ENCODE measurements around the gene CIROP.
"Not testable (repeated sequence)": the region's sequence is repeated elsewhere in the genome, so short reads cannot be mapped to it uniquely, and the experiment has no call there.

Gene CIROP

DNA sequence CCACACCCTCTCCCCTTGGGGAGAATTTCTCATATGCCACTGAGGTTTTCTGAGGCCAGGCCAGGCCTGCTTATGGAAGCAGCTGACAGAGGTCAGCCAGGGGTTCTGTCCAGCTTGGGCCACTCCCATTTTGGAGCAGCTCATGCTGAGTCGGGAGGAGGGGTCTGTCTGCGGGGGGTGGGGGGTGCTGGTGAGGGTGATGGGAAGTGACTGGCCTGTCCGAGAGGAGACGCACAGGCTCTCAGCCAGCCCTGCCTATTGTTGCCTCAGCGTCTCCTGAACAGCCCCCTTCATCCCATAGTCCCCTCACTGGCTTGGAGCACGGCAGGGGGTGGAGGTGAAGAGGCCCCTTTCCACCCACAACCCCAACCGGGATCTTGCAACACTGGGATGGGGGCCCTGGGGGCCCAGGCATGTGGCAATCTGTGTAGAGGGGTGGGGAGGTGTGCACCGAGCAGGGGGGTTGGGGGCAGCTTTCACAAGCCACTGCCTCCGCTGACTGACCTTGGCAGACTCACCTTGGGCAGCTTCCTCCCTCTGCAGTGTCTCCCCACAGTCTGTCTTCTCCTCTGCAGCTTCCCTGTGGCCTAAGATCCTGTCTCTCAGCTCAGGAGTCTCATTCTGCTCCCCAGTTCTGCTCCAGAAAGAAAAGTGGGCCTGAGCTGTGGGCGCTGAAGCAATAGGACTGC lies 8.8 kb upstream of the CIROP start:
- no peak for DNase-seq

DNA sequence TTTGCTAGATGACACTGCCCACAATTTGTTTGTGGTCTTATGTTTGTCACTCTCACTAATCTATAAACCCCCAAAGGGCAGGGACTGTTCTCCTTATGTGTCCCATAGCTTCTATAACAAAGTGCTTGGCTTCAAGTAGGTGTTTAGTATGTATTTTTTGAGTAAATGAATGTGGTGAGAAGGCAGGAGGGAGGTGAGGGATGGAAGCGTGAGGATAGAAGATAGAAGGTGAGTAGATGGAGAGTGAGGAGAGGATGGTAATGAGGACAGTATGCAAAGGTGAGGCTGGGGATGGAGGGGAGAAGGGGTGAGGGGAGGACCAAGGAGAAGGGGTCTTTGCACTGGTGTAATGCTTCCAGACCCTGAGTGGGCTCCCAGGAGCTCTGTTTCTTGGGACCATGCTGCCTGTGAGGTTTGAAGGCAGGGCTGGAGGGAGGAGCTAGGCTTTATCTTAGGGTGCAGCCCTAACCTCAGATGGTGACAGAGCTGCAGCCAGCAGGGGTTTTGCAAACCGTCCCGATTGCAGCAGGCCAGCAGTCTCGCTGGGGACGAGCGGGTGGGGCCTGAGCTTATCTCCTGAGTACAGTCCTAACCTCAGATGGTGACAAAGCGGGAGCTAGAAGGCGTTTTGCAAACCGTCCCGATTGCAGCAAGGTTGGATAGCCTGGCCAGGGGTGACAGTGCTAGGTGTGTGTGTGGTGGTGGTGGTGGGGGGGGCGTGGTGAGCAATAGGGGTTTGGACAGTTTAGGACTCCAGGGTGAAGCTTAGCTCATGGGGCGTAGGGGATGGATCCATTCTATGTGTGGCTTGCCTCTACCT lies 7.8 kb upstream of the CIROP start:
- DNase-seq, result no peak

DNA sequence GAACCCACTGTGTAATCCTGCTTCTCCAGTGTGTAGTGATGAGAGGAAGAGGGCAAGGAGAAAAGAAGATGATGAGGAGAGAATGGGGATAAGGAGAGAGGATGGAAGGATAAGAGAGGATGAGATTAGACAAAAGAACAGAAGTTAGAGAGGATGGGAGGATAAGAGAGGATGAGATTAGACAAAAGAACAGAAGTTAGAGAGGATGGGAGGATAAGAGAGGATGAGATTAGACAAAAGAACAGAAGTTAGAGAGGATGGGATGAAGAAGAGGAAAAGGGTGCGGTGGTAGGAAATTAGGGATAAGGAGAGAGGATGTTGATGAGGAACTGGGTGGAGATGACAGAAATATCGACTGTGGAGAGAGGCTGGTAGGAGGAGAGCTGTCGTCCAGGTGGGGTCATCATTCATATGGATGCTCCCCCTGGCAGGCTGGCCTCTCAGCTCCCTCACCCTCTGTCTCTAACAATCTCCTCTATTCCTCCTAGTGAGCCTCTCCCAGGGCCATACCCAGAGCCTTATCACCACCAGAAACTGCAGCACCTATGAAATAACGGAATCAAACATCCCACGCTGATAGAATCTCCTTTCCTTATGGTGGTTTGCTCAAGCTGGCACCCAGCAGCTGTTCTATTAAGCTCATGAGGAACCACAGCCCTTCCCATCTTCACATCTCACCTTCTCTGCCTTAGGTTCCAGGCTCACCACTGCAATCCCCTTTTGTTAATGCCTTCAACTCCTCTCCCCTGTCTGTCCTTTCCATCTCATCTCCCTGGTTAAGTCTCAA lies 6.0 kb upstream of the CIROP start:
- DNase-seq, result no peak

DNA sequence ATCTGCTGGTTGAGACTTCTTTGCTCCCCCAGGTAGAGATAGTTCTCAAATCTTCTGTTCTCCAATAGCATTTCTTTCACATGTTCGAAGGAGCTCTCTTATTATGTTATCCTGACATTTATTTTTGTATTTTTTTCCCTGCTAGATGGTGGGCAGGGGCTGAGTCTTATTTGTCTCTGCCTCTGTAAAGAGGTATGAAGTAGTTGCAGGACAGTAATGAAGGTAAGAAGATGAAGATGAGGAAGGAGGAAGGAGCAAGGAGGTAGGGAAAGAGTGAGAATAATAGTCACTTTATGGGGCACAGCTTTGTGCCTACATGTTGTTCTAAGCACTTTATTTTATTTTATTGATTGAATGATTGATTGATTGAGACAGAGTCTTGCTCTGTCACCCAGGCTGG lies 5.0 kb upstream of the CIROP start:
- no peak for DNase-seq

DNA sequence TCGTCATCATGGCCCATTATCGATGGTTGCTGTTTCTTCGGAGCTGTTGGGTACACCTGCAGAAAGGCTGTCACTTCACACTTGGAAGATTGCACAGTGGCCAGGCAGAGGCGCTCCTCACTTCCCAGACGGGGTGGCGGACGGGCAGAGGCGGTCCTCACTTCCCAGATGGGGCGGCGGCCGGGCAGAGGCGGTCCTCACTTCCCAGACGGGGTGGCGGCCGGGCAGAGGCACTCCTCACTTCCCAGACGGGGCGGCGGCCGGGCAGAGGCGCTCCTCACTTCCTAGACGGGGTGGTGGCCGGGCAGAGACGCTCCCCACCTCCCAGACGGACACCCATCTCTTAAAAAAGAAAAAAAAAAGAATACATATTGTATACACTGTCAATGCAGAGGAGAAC lies 3.4 kb upstream of the CIROP start:
- DNase-seq, result not testable (repeated sequence)

DNA sequence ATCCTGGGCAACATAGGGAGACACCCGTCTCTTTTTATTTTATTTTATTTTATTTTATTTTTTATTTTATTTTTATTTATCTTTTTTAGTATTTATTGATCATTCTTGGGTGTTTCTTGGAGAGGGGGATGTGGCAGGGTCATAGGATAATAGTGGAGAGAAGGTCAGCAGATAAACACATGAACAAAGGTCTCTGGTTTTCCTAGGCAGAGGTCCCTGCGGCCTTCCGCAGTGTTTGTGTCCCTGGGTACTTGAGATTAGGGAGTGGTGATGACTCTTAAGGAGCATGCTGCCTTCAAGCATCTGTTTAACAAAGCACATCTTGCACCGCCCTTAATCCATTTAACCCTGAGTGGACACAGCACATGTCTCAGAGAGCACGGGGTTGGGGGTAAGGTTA lies 2.8 kb upstream of the CIROP start:
- not testable (repeated sequence) for DNase-seq

DNA sequence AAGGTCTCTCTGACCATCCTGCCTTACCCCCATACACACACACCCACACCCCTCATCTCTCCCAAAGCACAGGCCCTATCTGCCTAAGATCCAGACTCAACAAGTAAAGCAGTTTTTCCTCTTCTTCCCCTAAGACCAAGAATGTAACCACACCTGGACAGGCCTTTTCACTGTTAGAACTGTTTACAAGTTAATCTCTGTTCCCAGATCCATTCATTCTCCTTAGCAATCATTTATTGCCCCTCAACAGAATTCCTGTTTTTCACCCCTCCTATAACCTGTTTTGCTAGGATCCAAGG lies 1.9 kb upstream of the CIROP start:
- DNase-seq, result no peak

DNA sequence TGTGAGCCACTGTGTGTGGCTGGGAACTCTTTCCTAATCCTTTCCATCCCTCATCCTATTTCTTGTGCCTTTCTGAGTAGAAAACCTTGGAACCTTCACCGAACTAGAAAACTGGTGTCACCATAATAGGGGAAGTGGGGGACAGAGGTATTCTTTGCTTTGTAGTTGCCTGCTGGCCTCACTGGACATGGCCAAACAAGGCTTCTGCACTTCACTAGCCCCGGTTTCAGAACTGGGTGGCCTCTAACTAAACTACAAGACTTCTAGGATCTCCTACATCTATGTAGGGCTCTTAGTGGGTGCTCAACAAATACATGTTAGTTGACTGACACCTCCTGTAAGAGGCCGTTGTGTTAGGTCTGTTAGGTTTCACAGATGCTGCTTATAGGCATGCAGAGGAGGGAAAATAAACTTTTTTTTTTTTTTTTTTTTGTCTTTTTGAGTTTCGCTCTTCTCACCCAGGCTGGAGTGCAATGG lies 597 bp upstream of the CIROP start:
- no peak for DNase-seq

DNA sequence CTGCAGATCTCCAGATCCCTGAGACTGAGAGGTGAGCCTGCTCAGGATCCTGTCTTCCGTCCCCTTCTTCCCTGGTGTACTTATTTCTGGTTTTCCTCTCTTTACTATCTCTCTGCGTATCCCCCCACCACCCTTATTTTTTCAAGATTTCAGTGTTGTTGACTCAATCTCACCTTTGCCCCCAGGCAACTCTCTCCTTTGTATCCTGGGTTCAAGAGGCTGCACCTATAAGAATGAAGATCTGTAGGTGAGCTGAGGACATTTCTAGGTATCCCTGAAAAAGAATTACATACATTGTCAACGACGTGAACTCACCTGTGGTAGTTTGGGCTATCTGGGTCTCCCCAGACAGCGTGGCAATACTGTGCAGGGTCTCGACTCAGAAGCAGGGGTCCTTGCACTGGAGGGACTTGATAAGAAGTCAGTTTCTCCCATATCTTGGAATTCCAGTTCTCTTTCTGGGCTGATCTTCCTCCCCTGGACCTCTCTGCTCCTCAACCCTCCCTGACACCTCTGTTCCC lies 659 bp downstream of the CIROP start:
- no peak for DNase-seq

DNA sequence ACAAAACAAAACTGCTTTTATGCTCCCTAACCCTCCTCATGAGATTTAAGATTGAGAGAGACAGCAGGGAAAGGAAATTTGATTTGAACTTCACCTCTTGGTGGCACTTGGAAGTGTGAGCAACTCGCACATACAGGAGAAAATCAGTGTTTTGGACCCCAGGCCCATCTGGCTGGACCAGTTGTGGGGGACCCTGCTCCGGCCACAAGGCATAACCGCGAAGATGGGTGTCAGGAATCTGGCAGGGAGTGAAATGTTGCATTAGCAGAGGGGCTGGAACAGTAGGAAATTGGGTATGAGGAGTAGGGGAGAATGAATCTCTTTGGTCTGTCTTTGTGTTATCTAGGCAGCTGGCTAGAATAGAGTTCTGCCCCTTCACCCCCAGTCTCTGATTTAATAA lies 1.2 kb downstream of the CIROP start:
- no peak for DNase-seq

DNA sequence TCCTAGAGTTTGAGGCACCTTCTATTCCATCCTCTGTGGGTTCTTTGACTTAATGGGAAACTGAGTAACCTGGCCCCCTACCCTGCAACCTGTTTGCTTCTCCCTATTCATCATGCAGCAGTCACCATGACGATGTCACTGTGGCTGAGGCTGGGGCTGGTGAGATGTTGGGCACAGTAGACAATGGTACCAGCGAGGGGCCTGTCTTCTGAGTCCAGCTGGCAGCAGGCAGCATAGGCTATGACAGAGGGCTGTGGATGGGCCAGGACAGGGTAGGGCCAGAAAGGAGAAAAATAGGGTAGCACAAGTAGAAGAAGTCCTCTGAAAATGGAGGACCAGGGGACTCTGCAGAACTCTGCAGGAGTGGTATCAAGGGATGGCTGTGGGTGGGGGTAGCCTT lies 2.0 kb downstream of the CIROP start:
- no peak for DNase-seq

DNA sequence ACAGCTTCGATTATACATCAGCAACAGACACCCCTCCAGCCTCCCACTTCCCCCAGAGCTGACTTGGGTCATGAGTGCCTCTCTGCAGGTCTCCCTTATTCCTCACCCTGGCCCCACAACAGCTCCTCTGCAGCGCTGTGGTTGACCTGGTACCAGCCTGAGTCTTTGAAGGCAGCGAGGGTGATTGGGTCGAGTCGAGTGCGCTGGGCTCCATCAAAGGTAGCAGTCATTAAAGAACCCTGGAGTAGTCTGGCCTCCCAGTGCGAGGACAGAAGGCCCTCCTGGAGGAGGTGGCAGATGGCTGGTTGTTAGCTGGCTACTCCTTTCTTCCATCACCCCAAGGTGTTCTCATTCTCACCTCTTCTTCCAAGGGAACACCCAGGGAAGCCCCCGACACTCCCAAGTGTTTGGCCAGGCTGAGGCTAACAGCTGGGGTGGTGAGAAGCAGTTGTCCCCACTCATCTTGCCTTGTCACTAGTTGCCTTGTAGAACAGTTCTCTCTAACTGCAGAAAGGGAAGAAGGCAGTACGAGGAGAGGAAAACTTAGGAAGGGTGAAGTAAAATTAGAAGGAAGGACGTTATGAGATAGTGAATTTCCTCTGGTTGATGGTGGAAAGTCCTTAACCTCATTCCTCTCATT lies 2.7 kb downstream of the CIROP start:
- no peak for DNase-seq

DNA sequence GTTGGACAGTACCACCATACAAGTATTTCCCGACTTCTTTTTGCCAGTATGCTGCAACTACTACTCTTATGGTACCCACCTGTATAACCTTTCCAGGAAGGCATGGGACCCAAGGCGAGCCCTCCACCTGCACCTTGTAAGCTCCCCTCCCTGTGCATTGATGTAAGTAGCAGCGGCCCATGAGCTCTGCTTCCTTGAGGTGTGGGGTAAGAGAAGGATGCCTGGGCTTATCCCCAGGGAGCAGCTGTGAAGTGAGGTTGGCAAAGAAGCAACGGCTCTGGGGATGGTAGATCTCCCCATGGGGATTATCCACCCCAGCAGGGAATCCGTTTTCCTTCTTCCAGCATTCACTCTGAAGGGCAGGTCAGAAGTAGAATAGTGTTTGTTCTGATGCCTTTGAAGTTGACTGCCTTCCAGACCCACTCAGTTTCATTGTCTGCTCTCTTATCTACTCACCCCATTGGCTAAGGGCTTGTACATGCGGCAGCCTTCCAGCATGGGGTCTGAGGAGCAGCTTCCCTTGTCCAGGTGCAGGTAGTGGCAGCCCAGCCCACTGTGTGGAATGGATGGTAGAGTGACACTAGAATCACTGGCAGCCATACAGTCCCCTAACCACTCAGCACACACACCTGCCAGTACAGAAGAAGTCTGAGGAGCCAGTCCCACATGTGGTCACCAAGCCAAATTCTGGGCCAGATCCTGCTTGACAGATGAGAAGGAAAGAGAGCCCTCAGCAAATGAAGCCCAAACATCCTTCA lies 3.4 kb downstream of the CIROP start:
- DNase-seq, result no peak

DNA sequence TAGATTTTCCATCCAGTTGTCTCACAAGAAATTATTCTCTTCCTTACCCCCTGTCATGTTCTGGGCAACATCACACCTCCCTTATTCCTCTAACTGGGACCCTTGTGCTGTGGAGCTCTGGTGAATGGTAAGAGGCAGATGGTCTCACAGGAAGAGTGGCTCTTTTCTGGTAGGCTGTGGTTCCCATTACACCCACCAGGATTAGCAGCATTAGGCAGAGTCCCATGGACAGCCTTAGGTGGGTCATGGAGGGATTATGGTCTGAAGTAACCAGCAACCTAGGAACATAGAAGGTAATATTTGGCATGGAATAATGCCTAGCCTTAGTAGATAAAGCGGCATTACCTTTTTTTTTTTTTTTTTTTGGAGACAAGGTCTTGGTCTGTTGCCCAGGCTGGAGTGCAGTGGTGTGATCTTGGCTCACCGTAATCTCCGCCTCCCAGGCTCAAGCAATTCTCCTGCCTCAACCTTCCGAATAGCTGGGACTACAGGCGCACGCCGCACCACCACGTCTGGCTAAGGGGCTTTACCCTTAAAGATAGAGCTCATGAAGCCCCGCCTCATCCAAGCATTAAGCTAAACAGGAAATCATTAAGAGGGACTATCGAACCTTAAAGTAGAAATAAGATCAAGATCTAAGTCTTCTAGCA lies 5.5 kb downstream of the CIROP start:
- DNase-seq, result no peak

DNA sequence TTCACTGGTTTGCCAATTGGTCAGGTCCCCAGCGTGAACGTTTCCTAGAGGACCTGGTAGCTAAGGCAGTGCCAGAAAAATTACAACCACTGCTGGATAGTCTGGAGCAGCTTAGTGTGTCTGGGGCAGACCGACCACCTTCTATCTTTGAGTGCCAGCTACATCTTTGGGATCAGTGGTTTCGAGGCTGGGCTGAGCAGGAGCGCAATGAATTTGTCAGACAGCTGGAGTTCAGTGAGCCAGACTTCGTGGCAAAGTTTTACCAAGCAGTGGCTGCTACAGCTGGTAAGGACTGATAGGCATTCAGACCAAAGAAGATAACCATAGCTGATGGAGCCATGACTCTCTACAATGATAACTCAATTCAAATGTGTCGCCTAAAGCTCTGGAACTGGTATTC lies 7.0 kb downstream of the CIROP start:
- no peak for DNase-seq

DNA sequence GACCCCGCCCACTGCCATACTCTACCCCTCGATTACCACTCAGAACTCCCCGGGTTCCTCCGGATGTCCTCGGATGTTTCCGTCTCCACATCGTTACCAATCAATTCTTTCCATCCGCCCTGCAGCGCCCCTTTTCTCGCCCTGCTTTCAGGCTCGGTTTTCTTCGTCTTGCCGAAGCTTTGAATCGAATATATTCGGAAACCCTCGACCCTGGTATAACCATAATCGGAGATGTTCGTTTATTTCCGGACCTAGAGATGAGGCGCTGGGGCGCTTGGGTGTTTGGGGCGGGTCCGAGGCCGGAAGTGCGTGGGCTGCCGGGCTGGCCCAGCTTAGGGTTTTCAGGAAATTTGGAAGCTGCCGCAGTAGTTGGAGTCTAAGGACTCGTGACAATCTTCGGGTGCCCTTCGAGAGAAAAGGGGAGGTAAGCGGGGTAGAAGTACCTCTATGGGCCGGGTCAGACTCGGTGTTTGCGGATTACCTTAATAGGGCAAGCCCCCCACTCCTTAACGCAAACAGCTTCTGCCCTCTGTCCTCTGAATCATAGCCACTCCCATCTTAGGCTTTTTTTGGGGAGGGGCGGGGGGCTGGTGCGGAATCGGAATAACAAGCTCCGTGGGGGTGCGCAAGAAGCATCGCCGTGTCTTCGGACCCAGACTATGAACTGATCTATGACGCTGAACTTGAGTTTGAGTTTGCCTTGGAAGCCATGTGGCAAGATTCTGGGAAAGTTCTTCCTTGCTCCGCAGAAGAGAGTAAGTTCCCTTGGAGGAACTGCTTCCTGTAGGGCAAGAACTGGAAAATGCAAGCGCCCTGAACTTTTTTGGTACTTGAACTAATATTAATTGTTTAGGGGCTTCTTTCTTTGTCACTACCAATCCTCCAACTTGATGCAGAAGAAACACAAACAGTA lies 9.3 kb downstream of the CIROP start, which contains the start of gene C14orf119:
C14orf119 (plus strand) TSS at position 310 of the 913 bp plus-strand sequence. CDS start 2,154 bp downstream, outside the sequence.
- DNase-seq, result no peak

DNA sequence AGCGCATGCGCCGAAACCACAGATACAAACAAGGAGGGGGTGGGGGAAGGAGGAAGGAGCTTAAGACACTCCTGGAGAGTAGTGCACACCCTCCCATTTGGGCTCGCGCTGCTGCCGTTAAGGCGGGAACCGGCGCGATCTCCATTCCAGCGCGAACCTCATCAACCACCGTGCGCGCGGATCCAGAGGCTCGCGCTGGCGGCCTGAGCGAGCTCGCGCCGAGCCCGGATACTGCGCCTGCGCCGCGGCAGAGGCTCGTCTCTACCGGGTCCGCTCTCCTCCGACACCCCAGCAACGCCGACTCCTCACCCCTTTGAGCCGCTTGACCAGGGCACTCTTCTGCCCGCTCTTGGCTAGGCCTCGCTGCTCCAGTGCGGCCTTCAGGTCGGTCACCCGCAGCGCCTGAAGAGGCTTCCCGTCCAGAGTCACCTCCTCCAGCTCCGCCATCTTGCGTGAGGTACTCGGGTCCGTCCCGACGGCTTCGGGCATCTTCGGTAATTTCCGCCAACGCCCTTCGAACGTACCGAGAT lies 10.1 kb downstream of the CIROP start, which contains the start of gene ACIN1:
ACIN1 (minus strand) TSS at position 471 of the 530 bp plus-strand sequence; CDS start at position 447, 24 bp downstream.
- no peak for DNase-seq

DNA sequence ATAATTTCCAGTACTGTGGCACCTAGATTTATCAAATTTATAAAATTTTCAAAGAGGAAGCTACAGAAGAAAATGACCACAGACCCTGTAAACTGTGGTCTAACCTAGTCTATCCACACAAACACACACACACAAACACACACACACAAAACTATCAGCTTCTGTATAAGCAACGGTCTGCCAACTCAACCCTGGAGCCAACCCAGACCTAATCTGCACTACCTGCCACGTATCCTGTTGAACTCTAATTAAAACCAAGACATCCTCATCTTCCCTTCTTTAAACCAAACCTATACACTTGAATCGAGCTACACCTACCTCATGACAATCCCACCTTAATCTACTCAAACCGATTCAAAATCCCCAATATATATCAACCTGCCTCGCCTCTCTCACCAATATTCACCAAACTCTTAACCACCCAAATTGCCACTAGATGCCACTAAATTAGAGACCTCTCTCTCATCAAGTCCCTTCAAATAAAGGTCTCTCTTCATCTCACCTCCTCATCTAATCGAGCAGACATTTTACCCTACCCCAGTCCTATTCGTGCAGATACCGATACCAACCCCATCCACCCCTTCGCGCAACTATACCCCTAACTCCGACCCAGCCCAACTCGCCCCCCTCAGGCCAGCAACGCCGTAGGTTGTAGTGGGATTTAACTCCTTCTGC lies 10.7 kb downstream of the CIROP start:
- DNase-seq, result no peak

DNA sequence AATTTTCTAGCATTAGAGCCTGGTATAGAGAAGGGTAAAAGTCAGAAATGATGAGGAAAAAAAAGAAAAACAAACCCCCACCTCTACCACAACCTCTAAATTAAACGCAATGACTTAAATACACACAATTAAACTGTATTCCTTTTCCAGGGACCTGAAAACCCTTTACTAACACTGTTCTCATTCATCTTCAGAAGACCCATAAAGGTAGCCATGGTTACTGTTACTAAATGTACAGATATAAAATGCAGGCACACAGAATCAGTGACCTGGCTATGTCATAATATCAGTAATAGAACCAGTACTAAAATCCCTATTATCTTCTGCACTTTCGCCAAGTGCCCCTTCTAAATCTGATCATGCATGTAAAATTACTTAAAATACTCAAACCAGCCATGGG lies 11.3 kb downstream of the CIROP start:
- no peak for DNase-seq

Measured in SHP77 (cell line).